SKM-1 (cell line): ENCODE results near the gene TRIP10.
"Not testable (repeated sequence)": the region's sequence is repeated elsewhere in the genome, so short reads cannot be mapped to it uniquely, and the experiment has no call there.

Experiments used
- DNase-seq: peaks from one replicate; lab custom pipeline; 2025; ENCODE audit not compliant: unreplicated experiment; lab: John Stamatoyannopoulos, UW

Gene TRIP10

DNA sequence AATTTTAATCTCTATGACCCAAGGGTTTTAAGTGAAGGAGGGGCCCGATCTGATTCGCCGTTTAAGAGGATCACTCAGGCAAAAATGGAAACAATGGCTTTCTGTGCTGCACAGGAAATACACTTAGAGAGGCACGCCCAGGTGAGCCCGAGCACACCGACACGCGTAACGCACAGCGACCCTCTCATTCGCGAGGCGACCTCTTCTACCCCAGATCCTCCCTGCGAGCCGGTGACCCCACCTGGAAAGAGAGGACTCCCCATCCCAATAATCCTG, 27.5 kb downstream of the TRIP10 start:
- no peak for DNase-seq

DNA sequence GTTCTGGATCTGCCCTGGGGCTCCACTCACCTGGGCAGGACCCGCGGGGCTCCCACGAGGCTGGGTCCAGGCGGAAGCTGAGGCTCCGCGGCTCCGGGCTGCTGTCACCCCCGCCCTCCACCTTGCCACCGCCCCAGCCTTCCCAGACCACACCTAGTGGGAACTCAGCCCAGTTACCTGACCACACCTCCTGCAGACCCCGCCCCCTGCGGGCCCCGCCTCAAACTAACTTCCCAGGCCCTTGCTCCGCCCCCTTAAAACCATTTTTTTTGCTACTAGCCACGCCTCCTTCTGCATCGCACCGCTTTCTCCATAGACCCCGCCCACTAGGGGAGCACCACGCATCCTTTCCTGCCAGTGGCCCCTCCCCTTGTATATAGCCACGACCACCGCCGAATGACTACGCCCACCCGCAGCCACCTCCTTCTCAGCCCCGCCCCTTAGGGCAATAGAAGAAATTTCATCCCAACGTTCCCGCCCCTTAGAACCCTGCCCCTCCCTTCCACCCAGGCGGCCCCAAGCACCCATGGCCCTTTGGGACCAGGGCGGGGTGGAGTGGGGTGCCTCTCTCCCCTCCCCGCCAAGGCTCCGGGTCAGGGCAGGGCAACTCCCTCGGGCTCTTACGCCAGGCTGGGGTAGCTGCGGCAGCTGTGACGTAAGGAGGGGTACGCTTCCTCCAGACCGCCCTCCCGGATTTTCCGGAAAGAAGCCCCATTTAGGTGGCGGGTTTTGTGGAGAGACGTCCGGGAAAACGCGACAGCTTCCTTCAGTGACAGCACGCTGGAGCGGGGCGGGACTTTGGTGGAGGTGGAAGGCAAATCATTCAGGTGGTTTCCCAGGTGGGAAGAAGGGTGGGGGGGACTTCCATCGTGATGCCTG, 28.1 kb downstream of the TRIP10 start, which contains the start of gene SH2D3A:
SH2D3A (minus strand) TSS at position 79 of the 879 bp plus-strand sequence. CDS start 3,687 bp downstream, outside the sequence.
- DNase-seq = peak; percentile 70

DNA sequence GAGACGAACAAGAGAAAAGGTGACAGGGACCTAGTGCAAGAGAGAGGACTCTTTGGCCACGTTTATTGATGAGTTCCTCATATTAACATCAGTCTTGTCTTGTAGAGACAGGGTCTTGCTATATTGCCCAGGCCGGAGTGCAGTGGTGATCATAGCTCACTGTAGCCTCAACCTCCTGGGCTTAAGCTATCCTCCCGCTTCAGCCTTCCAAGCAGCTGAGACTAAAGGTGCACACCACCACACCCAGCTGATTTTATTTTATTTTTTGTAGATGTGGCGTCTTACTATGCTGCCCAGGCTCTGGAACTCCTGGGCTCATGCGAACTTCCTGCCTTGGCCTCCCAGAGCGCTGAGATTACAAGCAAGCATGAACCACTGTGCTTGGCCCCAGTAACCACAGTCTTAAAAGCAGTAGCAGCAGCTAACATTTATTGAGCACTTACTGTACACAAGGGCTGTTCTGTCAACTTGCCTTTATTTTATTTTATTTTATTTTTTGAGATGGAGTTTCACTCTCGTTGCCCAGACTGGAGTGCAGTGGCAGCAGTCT, 28.8 kb downstream of the TRIP10 start:
- DNase-seq = no peak

DNA sequence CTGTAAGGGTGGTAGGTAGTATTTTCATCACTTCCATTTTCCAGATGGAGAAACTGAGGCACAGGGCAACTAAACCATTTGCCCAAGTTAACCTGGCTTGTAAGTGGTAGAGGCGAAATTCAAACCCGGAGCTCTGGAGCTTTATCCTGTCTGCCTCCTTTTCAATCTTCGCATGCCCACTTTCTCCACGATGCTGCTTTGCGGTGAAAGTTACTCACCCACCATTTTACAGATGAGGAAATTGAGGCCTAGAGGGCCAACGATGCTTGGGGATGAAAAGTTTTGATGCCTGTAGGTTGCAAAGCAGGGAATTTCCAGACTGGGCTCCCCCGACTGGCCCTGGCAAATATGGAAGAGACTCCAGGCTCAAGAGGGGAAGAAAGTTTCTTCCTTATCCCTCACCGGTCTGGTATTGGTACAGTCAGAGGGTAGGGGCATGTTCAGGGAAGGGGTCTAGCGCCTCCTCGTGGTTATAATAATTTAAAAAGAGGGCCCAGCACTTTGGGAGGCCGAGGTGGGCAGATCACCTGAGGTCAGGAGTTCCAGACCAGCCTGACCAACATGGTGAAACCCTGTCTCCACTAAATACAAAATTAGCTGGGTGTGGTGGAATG, 29.6 kb downstream of the TRIP10 start:
- peak; percentile 26 for DNase-seq

DNA sequence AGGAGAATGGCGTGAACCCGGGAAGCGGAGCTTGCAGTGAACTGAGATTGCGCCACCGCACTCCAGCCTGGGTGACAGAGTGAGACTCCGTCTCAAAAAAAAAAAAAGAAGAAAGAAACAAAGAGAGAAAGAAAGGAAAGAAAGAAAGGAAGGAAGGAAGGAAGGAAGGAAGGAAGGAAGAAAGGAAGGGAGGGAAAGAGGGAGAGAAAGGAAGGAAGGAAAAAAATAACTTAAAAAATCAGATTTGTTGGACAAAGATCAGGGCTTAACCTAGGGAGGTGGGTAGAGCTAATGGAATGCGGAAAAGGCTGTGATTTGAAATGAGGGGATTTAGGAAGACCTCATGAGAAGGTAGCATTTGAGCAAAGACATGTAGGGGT, 32.2 kb downstream of the TRIP10 start:
- not testable (repeated sequence) for DNase-seq

DNA sequence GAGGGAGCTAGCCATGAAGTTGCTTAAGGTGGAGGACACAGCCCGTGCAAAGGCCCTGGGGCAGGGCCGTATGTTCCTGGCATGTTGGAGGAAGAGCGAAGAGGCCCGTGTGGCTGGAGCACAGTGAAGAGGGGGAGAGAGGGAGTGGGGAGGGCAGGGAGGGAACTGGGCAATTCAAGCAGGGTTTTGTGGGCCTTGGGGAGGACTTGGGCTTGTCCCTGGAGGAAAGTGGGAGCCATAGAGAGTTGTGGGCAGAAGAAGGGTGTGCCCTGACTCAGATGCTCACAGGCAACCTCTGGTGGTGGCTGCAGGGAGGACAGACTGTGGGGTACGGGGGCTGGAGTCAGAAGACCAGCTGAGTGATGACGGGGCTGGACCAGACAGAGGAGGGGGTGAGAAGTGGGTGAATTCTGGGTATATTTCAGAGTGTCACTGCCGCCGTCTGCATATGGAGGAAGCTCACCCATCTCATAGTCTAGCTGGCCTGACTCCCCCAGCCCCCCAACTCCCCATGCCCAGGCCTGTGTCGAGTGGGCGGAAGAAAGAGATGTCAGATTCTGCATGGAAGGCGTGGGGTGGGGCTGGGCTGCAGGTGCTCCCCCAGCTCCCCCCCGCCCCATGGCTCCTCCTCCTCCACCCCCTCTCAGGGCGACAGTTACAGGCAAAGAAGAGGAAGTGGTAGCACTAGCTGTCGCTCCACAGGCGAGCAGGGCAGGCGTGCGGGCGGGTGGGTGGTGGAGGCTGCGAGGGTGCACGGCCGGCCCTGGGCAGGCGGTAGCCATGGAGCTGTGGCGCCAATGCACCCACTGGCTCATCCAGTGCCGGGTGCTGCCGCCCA, 32.8 kb downstream of the TRIP10 start, which contains the start of gene VAV1:
VAV1 (plus strand) TSS at position 681 of the 838 bp plus-strand sequence; CDS start at position 781, 100 bp downstream.
- peak; percentile 94 for DNase-seq

DNA sequence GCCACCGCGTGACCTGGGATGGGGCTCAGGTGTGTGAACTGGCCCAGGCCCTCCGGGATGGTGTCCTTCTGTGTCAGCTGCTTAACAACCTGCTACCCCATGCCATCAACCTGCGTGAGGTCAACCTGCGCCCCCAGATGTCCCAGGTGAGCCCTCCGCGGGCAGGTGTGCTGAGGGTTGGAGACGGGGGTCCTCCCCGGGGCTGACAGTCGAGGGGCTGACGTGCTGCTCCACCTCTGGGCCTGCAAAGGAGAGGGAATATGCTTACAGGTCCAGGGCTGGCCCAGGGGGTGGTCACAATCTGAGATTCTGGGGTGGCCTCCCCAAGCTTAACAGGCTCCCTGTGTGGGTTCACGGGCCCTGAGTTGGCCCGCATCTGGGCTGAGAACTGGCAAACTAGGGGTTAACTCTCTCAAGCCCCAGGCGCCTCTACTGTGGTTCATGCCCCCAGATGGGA, 33.4 kb downstream of the TRIP10 start:
- DNase-seq = no peak

DNA sequence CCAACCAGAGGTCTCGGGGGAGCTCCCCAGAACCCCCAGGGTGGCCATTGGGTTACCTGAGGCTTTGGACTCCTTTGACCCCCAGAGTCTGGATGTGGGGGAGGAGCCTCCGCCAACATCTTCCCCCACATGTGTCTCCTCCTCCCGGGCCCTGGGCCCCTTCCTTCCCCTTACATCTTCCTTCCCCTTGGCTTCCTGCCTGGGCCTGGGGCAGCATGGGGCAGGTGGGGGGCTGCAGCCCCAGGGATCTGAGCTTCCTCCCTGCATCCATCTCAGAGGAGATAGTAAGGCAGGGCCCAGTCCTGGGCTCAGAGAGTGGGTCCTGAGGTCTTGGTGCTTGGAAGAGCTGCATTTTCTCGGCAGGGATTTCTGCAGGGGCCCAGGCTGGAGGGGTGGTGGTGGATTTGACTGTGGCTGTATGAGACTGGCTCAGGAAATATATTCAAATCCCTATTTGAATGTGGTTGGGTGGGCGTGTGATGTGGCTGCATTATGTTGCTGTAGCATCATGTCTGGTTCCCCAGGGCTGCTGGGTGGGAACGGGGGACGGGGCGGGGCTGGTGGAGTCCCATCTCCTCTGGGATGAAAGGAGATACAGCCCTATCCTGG, 33.9 kb downstream of the TRIP10 start:
- peak; percentile 83 for DNase-seq

DNA sequence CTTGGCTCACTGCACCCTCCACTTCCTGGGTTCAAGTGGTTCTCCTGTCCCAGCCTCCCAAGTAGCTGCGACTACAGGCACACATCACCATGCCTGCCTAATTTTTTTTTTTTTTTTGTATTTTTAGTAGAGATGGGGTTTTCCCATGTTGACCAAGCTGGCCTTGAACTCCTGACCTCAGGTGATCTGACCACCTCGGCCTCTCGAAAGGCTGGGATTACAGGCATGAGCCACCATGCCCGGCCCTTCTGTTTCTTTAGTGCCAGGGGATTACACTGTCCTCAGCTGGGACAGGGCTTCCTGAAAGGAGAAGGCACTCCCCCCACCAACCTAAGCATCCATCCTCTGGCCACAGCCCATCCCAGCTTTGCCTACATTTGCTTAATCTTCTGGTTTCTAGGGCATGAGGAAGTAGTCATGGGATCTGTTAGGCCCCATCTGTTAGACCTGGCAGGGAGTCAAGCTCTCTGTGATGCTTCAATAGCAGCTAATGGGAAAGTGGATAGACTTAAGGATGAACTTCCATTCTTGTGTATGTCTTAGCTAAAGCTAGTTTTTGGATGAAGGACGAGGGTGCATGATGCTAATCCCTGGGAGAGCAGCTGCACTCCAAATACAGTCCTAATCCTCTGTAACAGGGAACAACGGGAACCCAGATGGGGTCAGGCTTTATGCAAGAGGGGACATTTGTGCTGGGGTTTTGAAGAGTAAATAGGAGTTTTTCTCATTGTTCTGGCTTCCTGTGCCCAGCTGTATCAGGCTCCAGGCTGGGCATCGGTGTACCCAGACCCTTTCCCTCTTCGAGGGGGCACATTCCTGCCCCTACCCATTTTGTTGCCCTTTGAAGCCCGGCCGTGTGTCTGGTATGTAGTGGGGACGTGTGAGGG, 35.6 kb downstream of the TRIP10 start:
- DNase-seq = peak; percentile 32

DNA sequence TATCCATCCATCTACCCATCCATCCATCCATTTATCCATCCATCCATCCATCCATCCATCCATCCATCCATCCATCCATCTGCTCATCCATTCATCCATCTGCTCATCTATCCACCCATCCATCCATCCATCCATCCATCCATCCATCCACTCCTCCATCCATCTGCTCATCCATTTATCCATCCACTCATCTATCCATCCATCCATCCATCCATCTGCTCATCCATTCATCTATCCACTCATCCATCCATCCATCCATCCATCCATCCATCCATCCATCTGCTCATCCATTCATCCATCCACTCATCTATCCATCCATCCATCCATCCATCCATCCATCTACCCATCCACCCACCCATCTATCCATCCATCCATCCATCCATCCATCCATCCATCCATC, 36.6 kb downstream of the TRIP10 start:
- DNase-seq = not testable (repeated sequence)

DNA sequence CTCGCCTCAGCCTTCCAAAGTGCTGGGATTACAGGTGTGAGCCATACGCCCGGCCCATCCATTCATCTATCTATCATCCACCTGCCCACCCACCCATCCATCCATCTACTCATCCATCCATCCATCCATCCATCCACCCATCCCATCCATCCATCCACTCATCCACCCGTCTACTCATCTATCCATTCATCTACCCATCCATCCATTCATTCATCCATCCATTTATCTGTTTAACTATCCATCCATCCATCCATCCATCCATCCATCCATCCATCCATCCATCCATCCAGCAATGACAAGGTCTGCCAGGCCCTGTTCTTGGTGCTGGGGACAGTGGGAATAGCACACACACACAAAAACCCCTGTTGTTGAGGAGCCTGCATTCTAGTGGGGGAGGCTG, 37.5 kb downstream of the TRIP10 start:
- no peak for DNase-seq

DNA sequence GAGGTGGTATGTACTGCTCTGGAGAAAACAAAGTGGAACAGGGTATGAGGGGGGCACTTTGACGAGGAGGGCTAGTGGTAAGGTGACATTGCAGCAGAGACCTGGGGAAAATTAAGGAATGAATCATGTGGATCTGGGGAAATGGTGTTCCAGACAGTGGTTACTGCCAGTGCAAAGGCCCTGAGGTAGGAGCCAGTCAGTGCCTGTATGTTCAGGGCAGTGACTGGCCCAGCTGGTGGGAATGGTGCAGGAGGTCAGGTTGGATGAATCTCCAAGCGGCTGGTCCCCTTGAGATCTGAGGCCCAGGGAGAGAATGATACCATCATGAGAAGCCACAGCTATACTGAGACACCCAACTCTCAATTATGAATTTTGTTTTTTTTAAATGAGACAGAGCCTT, 38.0 kb downstream of the TRIP10 start:
- DNase-seq = no peak

DNA sequence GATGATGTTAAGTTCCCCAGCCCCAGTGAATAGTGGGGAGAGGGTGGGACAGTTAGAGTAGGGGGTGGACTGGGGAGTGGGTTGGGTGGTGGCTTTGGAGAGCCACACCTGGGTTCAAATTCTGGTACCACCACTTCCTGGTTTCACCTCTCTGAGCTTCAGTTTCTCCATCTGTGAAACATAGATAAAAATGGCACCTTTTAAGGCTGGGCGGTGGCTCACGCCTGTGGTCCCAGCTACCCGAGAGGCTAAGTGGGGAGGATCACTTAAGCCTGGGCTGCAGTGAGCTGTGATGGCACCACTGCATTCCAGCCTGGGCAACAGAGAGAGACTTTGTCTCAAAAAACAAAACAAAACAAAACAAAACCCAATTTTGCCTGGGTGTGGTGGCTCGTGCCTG, 38.9 kb downstream of the TRIP10 start:
- no peak for DNase-seq

DNA sequence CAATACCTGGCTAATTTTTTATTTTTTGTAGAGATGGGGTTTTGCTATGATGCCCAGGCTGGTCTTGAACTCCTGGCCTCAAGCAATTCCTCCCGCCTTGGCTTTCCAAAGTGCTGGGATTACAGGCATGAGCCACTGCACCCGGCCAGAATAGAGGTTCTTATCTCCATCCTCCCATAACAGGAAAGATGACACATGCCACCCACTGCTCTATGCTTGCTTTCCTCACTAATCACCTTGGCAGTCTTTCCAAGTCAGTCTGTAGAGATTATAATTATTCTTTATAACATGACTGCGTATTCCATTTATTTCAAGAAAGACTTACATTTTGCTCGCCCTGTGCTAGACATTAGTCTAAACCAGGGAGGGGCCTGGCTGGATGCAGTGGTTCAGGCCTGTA, 39.7 kb downstream of the TRIP10 start:
- DNase-seq = no peak

DNA sequence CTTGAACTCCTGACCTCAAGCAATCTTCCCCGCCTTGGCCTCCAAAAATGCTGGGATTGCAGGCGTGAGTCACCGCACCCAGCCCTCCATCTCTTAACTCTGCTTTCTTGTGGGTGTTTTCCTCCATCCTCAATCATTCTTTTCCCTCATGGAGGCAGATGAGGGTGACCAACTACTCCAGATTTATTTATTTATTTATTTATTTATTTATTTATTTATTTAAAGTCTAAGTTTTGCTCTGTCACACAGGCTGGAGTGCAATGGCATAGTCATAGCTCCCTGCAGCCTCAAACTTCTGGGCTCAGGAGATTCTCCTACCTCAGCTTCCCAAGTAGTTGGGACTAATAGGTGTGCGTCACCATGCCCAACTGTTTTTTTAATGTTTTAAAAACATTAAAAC, 47.9 kb downstream of the TRIP10 start:
- no peak for DNase-seq

DNA sequence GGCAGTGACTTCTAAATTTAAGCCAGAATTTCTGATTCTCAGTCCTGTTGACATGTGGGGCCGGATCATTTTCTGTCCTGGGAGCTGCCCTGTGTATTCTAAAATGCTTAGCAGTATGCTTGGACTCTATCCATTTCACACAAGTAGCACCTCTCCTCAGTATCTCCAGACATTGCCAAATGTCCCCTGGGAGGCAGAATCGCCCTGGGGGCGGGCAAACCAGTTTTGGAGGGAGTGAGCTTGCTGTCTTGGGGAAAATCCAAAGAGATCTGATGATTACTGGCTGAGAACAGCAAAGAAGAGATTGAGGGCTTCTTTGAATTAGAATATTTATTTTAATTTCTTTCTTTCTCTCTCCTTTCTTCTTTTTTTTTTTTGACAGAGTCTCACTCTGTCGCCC, 49.4 kb downstream of the TRIP10 start:
- DNase-seq = no peak

DNA sequence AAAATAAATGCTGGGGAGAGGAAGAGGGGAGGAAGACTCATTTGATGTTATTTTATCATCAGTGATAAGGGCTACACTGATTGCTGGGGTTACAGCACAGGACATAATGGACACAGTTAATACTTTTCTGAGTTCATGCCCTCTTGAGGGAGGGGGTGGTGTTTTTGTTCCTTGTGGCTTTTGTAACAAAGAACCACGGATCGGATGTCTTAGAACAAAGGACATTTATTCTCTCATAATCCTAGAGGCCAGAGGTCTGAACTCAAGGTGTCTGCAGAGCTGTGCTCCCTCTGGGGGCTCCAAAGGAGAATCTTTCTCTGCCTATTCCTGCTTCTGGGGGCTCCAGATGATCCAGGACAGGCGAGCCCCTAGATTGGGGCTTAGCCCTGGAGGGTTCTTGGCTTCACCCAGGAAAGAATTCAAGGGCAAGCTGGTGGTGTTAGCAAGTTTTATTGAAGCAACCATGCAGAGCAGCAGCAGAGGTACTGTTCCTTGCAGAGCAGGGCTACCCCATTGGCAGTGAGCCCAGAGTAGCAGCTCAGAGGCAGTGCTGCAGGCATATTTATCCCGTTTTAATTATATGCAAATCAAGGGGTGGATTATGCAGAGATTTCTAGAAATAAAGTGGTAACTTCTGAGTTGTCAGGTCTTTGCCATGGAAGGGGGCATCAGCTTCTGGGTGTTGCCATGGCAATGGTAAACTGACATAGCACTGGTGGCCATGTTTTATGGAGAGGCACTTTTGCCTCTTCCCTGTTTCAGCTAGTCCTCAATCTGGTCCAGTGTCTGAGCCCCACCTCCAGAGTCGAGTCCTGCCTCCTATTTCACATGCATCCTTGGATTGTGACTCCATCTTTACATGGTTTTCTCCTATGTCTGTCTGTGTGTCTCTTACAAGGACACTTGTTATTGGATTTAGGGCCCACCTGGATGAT, 51.0 kb downstream of the TRIP10 start:
- DNase-seq = no peak

DNA sequence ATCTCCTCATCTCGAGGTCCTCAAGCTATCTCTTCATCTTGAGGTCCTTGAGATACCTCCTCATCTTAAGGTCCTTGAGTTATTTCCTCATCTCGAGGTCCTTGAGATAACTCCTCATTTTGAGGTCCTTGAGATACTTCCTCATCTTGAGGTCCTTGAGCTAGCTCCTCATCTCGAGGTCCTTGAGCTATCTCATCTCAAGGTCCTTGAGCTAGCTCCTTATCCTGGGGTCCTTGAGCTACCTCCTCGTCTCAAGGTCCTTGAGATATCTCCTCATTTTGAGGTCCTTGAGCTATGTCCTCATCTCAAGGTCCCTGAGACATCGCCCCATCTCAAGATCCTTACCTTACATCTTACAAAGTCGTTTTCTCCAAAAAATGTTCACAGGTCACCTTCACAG, 51.8 kb downstream of the TRIP10 start:
- no peak for DNase-seq

DNA sequence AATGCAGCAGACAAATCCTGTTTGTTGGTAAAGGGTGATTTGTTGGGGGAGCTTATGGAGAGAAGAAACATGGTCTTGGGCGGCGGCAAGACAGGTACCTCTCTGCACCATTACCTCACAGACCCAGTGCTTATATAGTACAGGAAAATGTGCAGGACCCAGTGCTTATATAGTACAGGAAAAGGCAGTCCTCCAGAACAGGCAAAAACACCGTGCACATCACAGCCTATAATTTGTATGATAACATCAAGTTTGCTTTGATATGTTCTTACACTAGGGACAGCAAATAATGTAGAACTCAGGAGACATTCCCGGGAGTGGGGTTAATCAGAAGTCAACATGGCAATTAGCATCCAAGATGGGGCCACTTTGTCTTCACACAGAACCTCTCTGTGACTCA, 53.9 kb downstream of the TRIP10 start:
- DNase-seq = no peak
